ENCODE measurements around the gene MARCHF10. TPM values are rescaled to one million over a fixed set of nuclear protein-coding genes. Genes with fewer than 3 reads are reported as not detected.

The MARCHF10 gene
- total RNA-seq, 1 donor from 2014 or later, result 0.51 TPM

DNA sequence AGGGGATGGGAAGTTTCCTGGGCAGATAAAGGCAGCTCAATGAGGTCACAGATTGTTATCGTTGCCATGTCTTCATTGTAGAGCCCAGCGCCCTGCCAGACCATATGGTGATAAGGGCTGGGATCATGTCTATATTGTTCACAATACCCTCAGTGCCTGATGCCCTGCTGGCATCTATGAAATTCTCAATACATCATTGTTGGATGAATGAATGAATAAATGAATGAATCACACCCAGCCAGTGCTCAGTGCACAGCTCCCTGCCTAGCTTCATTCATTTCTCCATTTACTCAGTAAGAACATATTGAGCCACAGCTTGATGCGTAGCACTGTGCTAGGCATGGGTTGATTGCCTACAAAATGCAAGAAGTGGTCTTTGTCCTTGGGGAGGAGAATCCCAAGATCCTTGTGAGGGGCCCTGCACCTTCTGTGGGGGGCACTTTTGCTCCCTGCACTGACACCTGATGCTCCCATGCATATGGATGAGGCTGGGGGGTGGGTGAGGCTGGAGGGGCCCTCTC, 150.9 kb downstream of the MARCHF10 start:
- Histone ChIP-seq H3K4me1 (peaks cover 37% of the 10 kb centered on the region), H3K4me3 (no peak overlapping the region), H3K9ac (no peak overlapping the region), H3K36me3 (no peaks in the 10 kb centered on the region), H3K79me2 (ENCODE audit: low read depth) (no peaks in the 10 kb centered on the region), H3K27me3 (peaks cover 1% of the 10 kb centered on the region), H4K20me1 (ENCODE audit: low read depth) (peaks cover 14% of the 10 kb centered on the region), H3K9me3 (ENCODE audit: low read depth) (peaks cover 4% of the 10 kb centered on the region), H3K27ac (peak overlapping the region; percentile 77), H3F3A (ENCODE audit: low read depth) (peaks cover 37% of the 10 kb centered on the region), H2AFZ (replicated peaks) (no peak overlapping the region), H3K4me2 (peak overlapping the region; percentile 60)
- TF ChIP-seq EZH2 (IDR thresholded peaks at IDR 0.05) (no peak), EZH2phosphoT487 (IDR thresholded peaks at IDR 0.05) (no peak)
- TF ChIP-seq, protein P1, sequence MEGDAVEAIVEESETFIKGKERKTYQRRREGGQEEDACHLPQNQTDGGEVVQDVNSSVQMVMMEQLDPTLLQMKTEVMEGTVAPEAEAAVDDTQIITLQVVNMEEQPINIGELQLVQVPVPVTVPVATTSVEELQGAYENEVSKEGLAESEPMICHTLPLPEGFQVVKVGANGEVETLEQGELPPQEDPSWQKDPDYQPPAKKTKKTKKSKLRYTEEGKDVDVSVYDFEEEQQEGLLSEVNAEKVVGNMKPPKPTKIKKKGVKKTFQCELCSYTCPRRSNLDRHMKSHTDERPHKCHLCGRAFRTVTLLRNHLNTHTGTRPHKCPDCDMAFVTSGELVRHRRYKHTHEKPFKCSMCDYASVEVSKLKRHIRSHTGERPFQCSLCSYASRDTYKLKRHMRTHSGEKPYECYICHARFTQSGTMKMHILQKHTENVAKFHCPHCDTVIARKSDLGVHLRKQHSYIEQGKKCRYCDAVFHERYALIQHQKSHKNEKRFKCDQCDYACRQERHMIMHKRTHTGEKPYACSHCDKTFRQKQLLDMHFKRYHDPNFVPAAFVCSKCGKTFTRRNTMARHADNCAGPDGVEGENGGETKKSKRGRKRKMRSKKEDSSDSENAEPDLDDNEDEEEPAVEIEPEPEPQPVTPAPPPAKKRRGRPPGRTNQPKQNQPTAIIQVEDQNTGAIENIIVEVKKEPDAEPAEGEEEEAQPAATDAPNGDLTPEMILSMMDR (IDR thresholded peaks at IDR 0.05), result no peak
- peaks cover 20% of the 10 kb centered on the region for H3K36me3 Mint-ChIP-seq
- H3K27me3 Mint-ChIP-seq (ENCODE audit: insufficient read depth, low read depth), result peaks cover 2% of the 10 kb centered on the region
- peaks cover 51% of the 10 kb centered on the region for H3K4me1 Mint-ChIP-seq
- peaks cover 17% of the 10 kb centered on the region for H3K9me3 Mint-ChIP-seq
- H3K4me3 Mint-ChIP-seq, result no peak overlapping the region
- DNase-seq (ENCODE audit: low spot score), result no peak
- H3K27ac Mint-ChIP-seq, result peak overlapping the region; percentile 59

DNA sequence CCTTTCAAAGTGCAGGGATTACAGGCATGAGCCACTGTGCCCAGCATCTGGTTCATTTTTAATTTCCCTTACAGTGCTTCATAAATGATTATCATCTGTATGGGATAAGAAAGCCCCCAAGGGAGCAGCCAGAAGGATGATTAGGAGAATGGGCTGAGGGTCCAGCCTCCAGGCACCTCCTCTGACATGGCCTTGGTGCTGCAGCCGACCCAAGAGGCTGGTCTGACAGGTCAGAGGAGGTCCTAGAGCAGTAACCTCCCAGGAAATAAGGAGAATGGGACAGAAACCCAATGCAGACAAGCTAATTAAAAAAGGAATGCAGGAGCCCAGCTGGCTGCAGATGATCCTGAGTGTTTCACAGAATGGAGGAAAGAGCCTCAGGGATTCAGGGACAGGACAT, 151.7 kb downstream of the MARCHF10 start:
- Mint-ChIP-seq H3K36me3 (peaks cover 18% of the 10 kb centered on the region), H3K4me1 (peaks cover 58% of the 10 kb centered on the region), H3K27ac (no peak overlapping the region), H3K4me3 (no peak overlapping the region), H3K9me3 (peaks cover 15% of the 10 kb centered on the region), H3K27me3 (ENCODE audit: insufficient read depth, low read depth) (peaks cover 2% of the 10 kb centered on the region)
- Histone ChIP-seq H3F3A (ENCODE audit: low read depth) (peaks cover 45% of the 10 kb centered on the region), H3K4me2 (no peak overlapping the region), H3K27ac (no peak overlapping the region), H3K27me3 (peaks cover 9% of the 10 kb centered on the region), H4K20me1 (ENCODE audit: low read depth) (peaks cover 14% of the 10 kb centered on the region), H3K9me3 (ENCODE audit: low read depth) (peaks cover 4% of the 10 kb centered on the region), H3K79me2 (ENCODE audit: low read depth) (no peaks in the 10 kb centered on the region), H2AFZ (replicated peaks) (no peak overlapping the region), H3K9ac (no peak overlapping the region), H3K4me3 (no peak overlapping the region), H3K4me1 (peaks cover 43% of the 10 kb centered on the region), H3K36me3 (no peaks in the 10 kb centered on the region)
- TF ChIP-seq EZH2 (IDR thresholded peaks at IDR 0.05) (no peak), EZH2phosphoT487 (IDR thresholded peaks at IDR 0.05) (no peak)
- TF ChIP-seq, protein P1 (IDR thresholded peaks at IDR 0.05), result no peak
- no peak for DNase-seq (ENCODE audit: low spot score)

DNA sequence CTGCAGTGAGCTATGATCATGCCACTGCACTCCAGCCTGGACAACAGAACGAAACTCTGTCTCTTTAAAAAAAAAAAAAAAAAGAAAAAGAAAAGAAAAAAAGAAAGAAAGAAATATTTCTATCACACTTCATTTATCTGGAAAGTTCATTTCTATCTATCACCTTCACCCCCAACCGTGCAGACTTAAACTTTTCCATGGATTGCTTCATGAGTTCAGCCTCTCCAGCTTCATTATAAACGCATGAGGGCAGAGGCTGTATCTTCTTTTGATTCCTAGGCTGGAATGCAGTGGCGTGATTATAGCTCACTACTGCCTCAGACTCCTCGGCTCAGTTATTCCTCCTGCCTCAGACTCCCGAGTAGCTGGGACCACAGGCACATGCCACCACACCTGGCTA, 152.5 kb downstream of the MARCHF10 start:
- H3K9me3 ChIP-seq (ENCODE audit: low read depth), result peaks cover 4% of the 10 kb centered on the region
- H3K4me3 ChIP-seq, result no peak overlapping the region
- H3F3A ChIP-seq (ENCODE audit: low read depth), result peaks cover 46% of the 10 kb centered on the region
- H3K27me3 ChIP-seq, result peaks cover 11% of the 10 kb centered on the region
- peaks cover 7% of the 10 kb centered on the region for H3K9me3 Mint-ChIP-seq
- TF ChIP-seq, protein P1 (IDR thresholded peaks at IDR 0.05), result no peak
- no peak for TF ChIP-seq EZH2phosphoT487 (IDR thresholded peaks at IDR 0.05)
- no peak for TF ChIP-seq EZH2 (IDR thresholded peaks at IDR 0.05)
- no peak for DNase-seq (ENCODE audit: low spot score)
- H3K27ac ChIP-seq, result no peak overlapping the region
- no peak overlapping the region for H3K27ac Mint-ChIP-seq
- H3K36me3 Mint-ChIP-seq, result peaks cover 13% of the 10 kb centered on the region
- H3K4me1 Mint-ChIP-seq, result peaks cover 59% of the 10 kb centered on the region
- peaks cover 2% of the 10 kb centered on the region for H3K27me3 Mint-ChIP-seq (ENCODE audit: insufficient read depth, low read depth)
- no peak overlapping the region for H3K9ac ChIP-seq
- H3K79me2 ChIP-seq (ENCODE audit: low read depth), result no peaks in the 10 kb centered on the region
- peaks cover 14% of the 10 kb centered on the region for H4K20me1 ChIP-seq (ENCODE audit: low read depth)
- H3K4me2 ChIP-seq, result no peak overlapping the region
- no peaks in the 10 kb centered on the region for H3K36me3 ChIP-seq
- no peak overlapping the region for H3K4me3 Mint-ChIP-seq
- H2AFZ ChIP-seq (replicated peaks), result no peak overlapping the region
- peaks cover 43% of the 10 kb centered on the region for H3K4me1 ChIP-seq

Measured in neural progenitor cell (in vitro differentiated cells).